ENCODE data around the gene GPS2.
"Not testable (repeated sequence)": the region's sequence is repeated elsewhere in the genome, so short reads cannot be mapped to it uniquely, and the experiment has no call there.

GRCh38 chr17:7332600-7333069 is 17.5 kb upstream of the GPS2 start:
- not testable (repeated sequence) for TF ChIP-seq EZH2 (IDR thresholded peaks at IDR 0.05; ENCODE audit: low read length); CTCF (optimal IDR thresholded peaks at IDR 0.05 in 1 of 3, IDR thresholded peaks at IDR 0.05 in 1 of 3, conservative IDR thresholded peaks at IDR 0.05 in 1 of 3; ENCODE audit: extremely low read depth in 1 of 3, insufficient read depth in 2 of 3, low read length in 3 of 3)

Measured in keratinocyte (primary cell).